ENCODE measurements around the gene TCF7L2.
A peak's percentile ranks its signal among the peaks of the same experiment; 100 is the strongest.

TCF7L2 gene

GRCh38 chr10:113175756-113176651, 226.0 kb downstream of the TCF7L2 start:
- peaks cover 8% of the 10 kb centered on the region for H3K27me3 Mint-ChIP-seq (ENCODE audit: low read depth)
- H3K27ac Mint-ChIP-seq = no peak overlapping the region
- H3K4me1 Mint-ChIP-seq = peaks cover 40% of the 10 kb centered on the region
- no peaks in the 10 kb centered on the region for H3K9me3 Mint-ChIP-seq
- no peak overlapping the region for H3K4me3 Mint-ChIP-seq
- TF ChIP-seq CTCF (IDR thresholded peaks at IDR 0.05; ENCODE audit: unreplicated experiment in 3 of 3) = no peak
- H3K36me3 Mint-ChIP-seq (ENCODE audit: low read depth) = no peaks in the 10 kb centered on the region

- TF ChIP-seq CTCF (IDR thresholded peaks at IDR 0.05; ENCODE audit: unreplicated experiment in 3 of 3) = no peak
- Mint-ChIP-seq H3K27ac (peak overlapping the region in 1 of 3 experiments; percentile 73), H3K36me3 (ENCODE audit: low read depth) (no peaks in the 10 kb centered on the region), H3K27me3 (ENCODE audit: low read depth) (peaks cover 8% of the 10 kb centered on the region), H3K9me3 (no peaks in the 10 kb centered on the region), H3K4me1 (peaks cover 40% of the 10 kb centered on the region), H3K4me3 (no peak overlapping the region)
Measured at GRCh38 chr10:113176652-113177155, 226.7 kb downstream of the TCF7L2 start.

GRCh38 chr10:113177156-113177935, 227.3 kb downstream of the TCF7L2 start:
- Mint-ChIP-seq H3K9me3 (no peaks in the 10 kb centered on the region), H3K36me3 (ENCODE audit: low read depth) (no peaks in the 10 kb centered on the region), H3K27me3 (ENCODE audit: low read depth) (peaks cover 8% of the 10 kb centered on the region), H3K4me1 (peaks cover 40% of the 10 kb centered on the region), H3K27ac (peak overlapping the region; percentile 20 to 80 (median 73)), H3K4me3 (peak overlapping the region in 1 of 3 experiments; percentile 18)
- TF ChIP-seq CTCF (IDR thresholded peaks at IDR 0.05; ENCODE audit: unreplicated experiment in 3 of 3) = no peak

- peaks cover 8% of the 10 kb centered on the region for H3K27me3 Mint-ChIP-seq (ENCODE audit: low read depth)
- H3K9me3 Mint-ChIP-seq = no peaks in the 10 kb centered on the region
- peak overlapping the region; percentile 20 to 80 (median 73) for H3K27ac Mint-ChIP-seq
- H3K4me1 Mint-ChIP-seq = peaks cover 40% of the 10 kb centered on the region
- no peak overlapping the region for H3K4me3 Mint-ChIP-seq
- H3K36me3 Mint-ChIP-seq (ENCODE audit: low read depth) = no peaks in the 10 kb centered on the region
- TF ChIP-seq CTCF (IDR thresholded peaks at IDR 0.05; ENCODE audit: unreplicated experiment in 3 of 3) = no peak
Measured at GRCh38 chr10:113177936-113178335, 227.9 kb downstream of the TCF7L2 start.

- TF ChIP-seq CTCF (IDR thresholded peaks at IDR 0.05; ENCODE audit: unreplicated experiment in 3 of 3) = no peak
- no peak overlapping the region for H3K4me3 Mint-ChIP-seq
- H3K27ac Mint-ChIP-seq = peak overlapping the region in 1 of 3 experiments; percentile 73
- no peaks in the 10 kb centered on the region for H3K36me3 Mint-ChIP-seq (ENCODE audit: low read depth)
- peaks cover 8% of the 10 kb centered on the region for H3K27me3 Mint-ChIP-seq (ENCODE audit: low read depth)
- peaks cover 40% of the 10 kb centered on the region for H3K4me1 Mint-ChIP-seq
- H3K9me3 Mint-ChIP-seq = no peaks in the 10 kb centered on the region
Measured at GRCh38 chr10:113178771-113179170, 228.7 kb downstream of the TCF7L2 start.

All from nephron (organoid).